Measurements from ENCODE around the gene ARHGEF28.

GRCh38 chr5:73861313-73861988 is 235.5 kb downstream of the ARHGEF28 start:
- TF ChIP-seq CTCF (IDR thresholded peaks at IDR 0.05; ENCODE audit: poor library complexity) (no peak), EZH2 (IDR thresholded peaks at IDR 0.05; ENCODE audit: borderline replicate concordance) (no peak)
